Smooth muscle cell (in vitro differentiated cells): ENCODE data around the gene ENO2. TPM values are rescaled to one million over a fixed set of nuclear protein-coding genes. Genes with fewer than 3 reads are reported as not detected.

Experiments
- DNase-seq: peaks from one replicate; lab custom pipeline; 2025; ENCODE audit not compliant: unreplicated experiment; lab: John Stamatoyannopoulos, UW
- H2AFZ ChIP-seq: fragments of 200-600 bp; sonication (generic); 2 replicates; pipeline ENCODE4 v1.6.0; 2016; ENCODE audit warnings: antibody characterized with exemption, low read depth, mild to moderate bottlenecking
- H3F3A ChIP-seq: fragments of 200-600 bp; sonication (generic); 2 replicates; pipeline ENCODE4 v1.6.0; 2017; ENCODE audit warnings: antibody characterized with exemption, low read depth
- H3K27ac ChIP-seq: fragments of 200-600 bp; sonication (generic); 2 replicates; pipeline ENCODE4 v1.5.1; 2016; ENCODE audit warnings: low read depth, mild to moderate bottlenecking
- H3K27me3 ChIP-seq: fragments of 200-600 bp; sonication (generic); 2 replicates; pipeline ENCODE4 v1.6.1; 2016; ENCODE audit warnings: low read depth, mild to moderate bottlenecking
- H3K36me3 ChIP-seq: fragments of 200-600 bp; sonication (generic); 2 replicates; pipeline ENCODE4 v1.5.1; 2016; ENCODE audit warnings: low read depth
- H3K4me1 ChIP-seq: fragments of 200-600 bp; sonication (generic); 2 replicates; pipeline ENCODE4 v1.5.1; 2016; ENCODE audit warnings: low read depth
- H3K4me2 ChIP-seq: fragments of 200-600 bp; sonication (generic); 2 replicates; pipeline ENCODE4 v1.6.0; 2016; ENCODE audit warnings: mild to moderate bottlenecking
- H3K4me3 ChIP-seq: fragments of 200-600 bp; sonication (generic); 2 replicates; pipeline ENCODE4 v1.5.1; 2016; ENCODE audit warnings: mild to moderate bottlenecking
- H3K79me2 ChIP-seq: fragments of 200-600 bp; sonication (generic); 2 replicates; pipeline ENCODE4 v1.6.0; 2016; ENCODE audit warnings: low read depth, mild to moderate bottlenecking
- H3K9ac ChIP-seq: fragments of 200-600 bp; sonication (generic); 2 replicates; pipeline ENCODE4 v1.6.0; 2016; ENCODE audit warnings: low read depth
- H3K9me3 ChIP-seq: fragments of 200-600 bp; sonication (generic); replicated peaks from 2 replicates; pipeline ENCODE4 v1.5.1; 2016; ENCODE audit warnings: low read depth
- H4K20me1 ChIP-seq: fragments of 200-600 bp; sonication (generic); 2 replicates; pipeline ENCODE4 v1.6.0; 2016; ENCODE audit warnings: low read depth
- CTCF ChIP-seq: fragments of 200-600 bp; sonication (generic); IDR thresholded peaks from 2 replicates; pipeline ENCODE4 v1.5.1; 2017; ENCODE audit warnings: borderline replicate concordance, mild to moderate bottlenecking, antibody characterized with exemption; ENCODE audit not compliant: insufficient read depth, poor library complexity, severe bottlenecking
- WGBS: methylation state at CpG from one replicate; pipeline ENCODE4 v1.1.7; 2016; ENCODE audit warnings: low lambda C conversion rate; 5-methylcytosine and 5-hydroxymethylcytosine counted together
- polyA plus RNA-seq: library from polyadenylated mRNA; unstranded; fragments of >200 nt; fragmentation: Nextera tagmentation; extraction: Ambion mirVana; gene quantifications from 2 replicates; pipeline ENCODE4 v1.2.1, GENCODE V29; 2016
- total RNA-seq: library from RNA; depleted of rRNA; stranded (reverse); fragments of >200 nt; gene quantifications from 2 replicates; pipeline ENCODE4 v1.2.3, GENCODE V29; 2014

The ENO2 gene
- total and polyA plus RNA-seq, 2 experiments from 2014 or later: 52.5 to 105 TPM

GRCh38 chr12:6945613-6946012 is 31.2 kb downstream of the ENO2 start:
- Histone ChIP-seq H3K36me3 (no peaks in the 10 kb centered on the region), H3K27ac (no peak overlapping the region), H3K4me1 (peaks cover 10% of the 10 kb centered on the region), H3K9ac (no peak overlapping the region), H3K4me3 (no peak overlapping the region), H3K79me2 (no peaks in the 10 kb centered on the region), H3K9me3 (no peaks in the 10 kb centered on the region), H3K27me3 (no peaks in the 10 kb centered on the region), H2AFZ (no peak overlapping the region), H4K20me1 (peaks cover 6% of the 10 kb centered on the region), H3F3A (peaks cover 8% of the 10 kb centered on the region), H3K4me2 (no peak overlapping the region)
- TF ChIP-seq CTCF: no peak
- WGBS: 91% methylated on average over 11 of the region's 11 CpGs
- DNase-seq: no peak

- no peak overlapping the region for H2AFZ ChIP-seq
- no peak for TF ChIP-seq CTCF
- peak overlapping the region; percentile 44 for H3K4me3 ChIP-seq
- H3K9me3 ChIP-seq: no peaks in the 10 kb centered on the region
- WGBS: 28% methylated on average over 32 of the region's 32 CpGs
- no peak for DNase-seq
- H3F3A ChIP-seq: peaks cover 8% of the 10 kb centered on the region
- no peaks in the 10 kb centered on the region for H3K79me2 ChIP-seq
- H3K4me2 ChIP-seq: peak overlapping the region; percentile 71
- peaks cover 6% of the 10 kb centered on the region for H4K20me1 ChIP-seq
- H3K27ac ChIP-seq: peak overlapping the region; percentile 13
- H3K36me3 ChIP-seq: no peaks in the 10 kb centered on the region
- H3K27me3 ChIP-seq: no peaks in the 10 kb centered on the region
- peaks cover 10% of the 10 kb centered on the region for H3K4me1 ChIP-seq
- H3K9ac ChIP-seq: no peak overlapping the region
Measured at GRCh38 chr12:6946033-6946919, 31.9 kb downstream of the ENO2 start.

DNA sequence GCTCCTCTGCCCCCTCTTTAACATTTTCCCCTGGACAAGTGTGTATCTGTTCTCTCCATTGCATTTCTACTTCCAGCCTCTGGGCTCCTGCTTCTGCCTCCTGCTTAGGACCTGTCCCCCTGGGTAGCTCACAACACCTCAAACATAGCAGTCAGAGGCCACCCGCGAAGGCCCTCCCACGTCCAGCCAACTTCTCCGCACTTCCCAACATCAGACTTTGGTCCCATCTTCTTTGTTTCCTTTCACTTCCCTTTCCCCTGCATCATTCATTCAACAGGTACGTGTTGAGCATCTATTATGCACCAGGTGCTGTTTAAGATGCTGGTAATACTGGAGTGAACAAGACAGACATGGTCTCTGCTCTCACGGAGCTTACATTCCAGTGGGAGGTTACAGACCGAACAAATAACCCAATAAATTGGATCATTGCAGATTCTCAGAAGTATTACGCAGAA is 32.6 kb downstream of the ENO2 start:
- Histone ChIP-seq H3K9me3 (no peaks in the 10 kb centered on the region), H2AFZ (no peak overlapping the region), H3F3A (peaks cover 8% of the 10 kb centered on the region), H3K27ac (no peak overlapping the region), H3K27me3 (no peaks in the 10 kb centered on the region), H3K4me1 (peaks cover 10% of the 10 kb centered on the region), H4K20me1 (peaks cover 6% of the 10 kb centered on the region), H3K9ac (no peak overlapping the region), H3K36me3 (no peaks in the 10 kb centered on the region), H3K79me2 (no peaks in the 10 kb centered on the region), H3K4me3 (peak overlapping the region; percentile 44), H3K4me2 (peak overlapping the region; percentile 71)
- 72% methylated on average over 8 of the region's 8 CpGs for WGBS
- no peak for DNase-seq
- no peak for TF ChIP-seq CTCF
